Spleen (tissue), 7 donors: ENCODE measurements around the gene SORCS2.

Experiments
- CTCF ChIP-seq, 11 experiments: fragments of 200-600 bp in 7 of 11; fragments of 450-650 bp in 4 of 11; sonication (generic) in 4 of 11; IDR thresholded peaks in 8 of 11; conservative IDR thresholded peaks in 3 of 11; 1 replicate in 7 of 11; 2 replicates in 4 of 11; pipeline versions ENCODE4 v1.4.0 to v1.8.0; 2016 to 2021; ENCODE audit warnings: antibody characterized with exemption in 11 of 11, inconsistent platforms in 4 of 11, mild to moderate bottlenecking in 1 of 11
- POLR2A ChIP-seq, 3 donors: fragments of 450-650 bp; IDR thresholded peaks; one replicate each; pipeline ENCODE4 v1.5.1; 2017; ENCODE audit warnings: antibody characterized with exemption in 3 of 3, mild to moderate bottlenecking in 1 of 3
- POLR2AphosphoS5 ChIP-seq, 3 donors: sonication (generic); formaldehyde crosslinking; IDR thresholded peaks; one replicate each; pipeline ENCODE4 v1.5.1; 2017; ENCODE audit warnings: antibody characterized with exemption in 3 of 3
- donor health status: DM: no; HTN: no; CAD: no; lungs with moderate emphysema.
- donor health status: DM: no; HTN: no; CAD: no.
- donor health status: DM: no; HTN: no; CAD: no.

DNA sequence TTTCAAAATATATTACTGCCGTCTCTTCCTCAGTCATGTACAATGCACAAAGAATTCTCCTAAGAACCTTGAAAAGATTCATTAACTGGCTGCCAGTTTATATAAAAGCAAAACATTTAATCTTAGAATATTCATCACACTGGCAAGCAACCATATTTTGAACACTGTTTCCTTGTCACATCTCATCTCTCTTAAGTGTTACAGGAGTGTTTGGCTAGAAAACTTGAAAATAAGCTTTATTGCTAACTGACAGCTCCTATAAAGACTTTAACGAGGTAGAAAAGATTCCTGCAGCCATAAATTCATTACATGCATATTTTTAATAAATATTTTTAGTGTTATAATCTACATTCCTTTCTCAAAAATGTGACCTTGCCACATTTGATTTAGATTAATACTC, 597.7 kb downstream of the SORCS2 start:
- TF ChIP-seq CTCF (IDR thresholded peaks at IDR 0.05 in 8 of 11, conservative IDR thresholded peaks at IDR 0.05 in 3 of 11) (no peak), POLR2A (IDR thresholded peaks at IDR 0.05) (no peak), POLR2AphosphoS5 (IDR thresholded peaks at IDR 0.05) (no peak)
